Measurements from ENCODE around the gene ZNF236. TPM values are rescaled to one million over a fixed set of nuclear protein-coding genes. Genes with fewer than 3 reads are reported as not detected.

The ZNF236 gene
- total and polyA plus RNA-seq, 2 of the 13 experiments (the other 11 are each of a cell fraction or from before 2014, with no cell fraction given), result 3.0 to 7.2 TPM

GRCh38 chr18:76805221-76805620, 17.1 kb upstream of the ZNF236 start (continued):
- TF ChIP-seq SOX13 (IDR thresholded peaks at IDR 0.05) (no peak), SOX13 (CRISPR knock-in tag; conservative IDR thresholded peaks at IDR 0.05 in 1 of 2, IDR thresholded peaks at IDR 0.05 in 1 of 2) (0 out of 4 replicates have a peak, but pooled peaks of 1 of the 2 experiments have one; percentile 35), SIX4 (CRISPR knock-in tag; IDR thresholded peaks at IDR 0.05) (peak; percentile 87), ZNF747 (CRISPR knock-in tag; IDR thresholded peaks at IDR 0.05; ENCODE audit: borderline replicate concordance) (no peak), BHLHE40 (IDR thresholded peaks at IDR 0.05; ENCODE audit: low read length) (peak; percentile 87), TCF7 (IDR thresholded peaks at IDR 0.05; ENCODE audit: low read depth) (peak; percentile 35; the same call in 1 of the 2 replicates), SMC3 (IDR thresholded peaks at IDR 0.05; ENCODE audit: low read length) (0 out of 2 replicates have a peak, but pooled peaks have one; percentile 8)
- TF ChIP-seq, protein P1, sequence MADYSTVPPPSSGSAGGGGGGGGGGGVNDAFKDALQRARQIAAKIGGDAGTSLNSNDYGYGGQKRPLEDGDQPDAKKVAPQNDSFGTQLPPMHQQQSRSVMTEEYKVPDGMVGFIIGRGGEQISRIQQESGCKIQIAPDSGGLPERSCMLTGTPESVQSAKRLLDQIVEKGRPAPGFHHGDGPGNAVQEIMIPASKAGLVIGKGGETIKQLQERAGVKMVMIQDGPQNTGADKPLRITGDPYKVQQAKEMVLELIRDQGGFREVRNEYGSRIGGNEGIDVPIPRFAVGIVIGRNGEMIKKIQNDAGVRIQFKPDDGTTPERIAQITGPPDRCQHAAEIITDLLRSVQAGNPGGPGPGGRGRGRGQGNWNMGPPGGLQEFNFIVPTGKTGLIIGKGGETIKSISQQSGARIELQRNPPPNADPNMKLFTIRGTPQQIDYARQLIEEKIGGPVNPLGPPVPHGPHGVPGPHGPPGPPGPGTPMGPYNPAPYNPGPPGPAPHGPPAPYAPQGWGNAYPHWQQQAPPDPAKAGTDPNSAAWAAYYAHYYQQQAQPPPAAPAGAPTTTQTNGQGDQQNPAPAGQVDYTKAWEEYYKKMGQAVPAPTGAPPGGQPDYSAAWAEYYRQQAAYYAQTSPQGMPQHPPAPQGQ (CRISPR knock-in tag; IDR thresholded peaks at IDR 0.05; ENCODE audit: borderline replicate concordance), result no peak

DNA sequence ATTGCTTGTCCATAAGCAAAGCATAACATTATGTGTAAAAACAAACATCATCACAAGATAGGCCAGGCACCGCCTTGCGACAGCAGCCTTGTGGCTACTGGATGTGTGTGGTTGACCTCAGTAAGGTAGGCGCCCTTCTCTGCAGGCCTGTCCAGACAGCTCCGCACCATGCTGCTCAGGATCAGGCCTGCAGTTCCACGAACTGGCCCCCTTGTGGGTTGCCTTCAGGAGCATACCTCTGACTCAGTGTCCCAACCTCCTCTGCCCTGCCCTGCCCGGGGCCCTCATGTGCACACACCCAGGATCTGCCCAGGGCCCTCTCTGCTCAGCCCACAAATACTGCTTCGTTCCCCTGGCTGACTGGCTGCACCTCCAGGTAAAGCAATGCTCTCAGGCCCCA, 16.1 kb upstream of the ZNF236 start:
- ATAC-seq (peak; percentile 50), FAIRE-seq (no peak), DNase-seq (ENCODE audit: low spot score) (no peak)
- WGBS (ENCODE audit: low lambda C conversion rate), result no CpG with 5 or more reads among the region's 7 CpGs
- H3K4me1 ChIP-seq (ENCODE audit: insufficient read depth, low read length), result peaks cover 17% of the 10 kb centered on the region; the same call in 1 of the 2 replicates
- TF ChIP-seq ZNF687 (CRISPR knock-in tag; IDR thresholded peaks at IDR 0.05), result peak; percentile 22
- TF ChIP-seq GMEB1 (CRISPR knock-in tag; IDR thresholded peaks at IDR 0.05; ENCODE audit: borderline replicate concordance), result no peak
- no peak for TF ChIP-seq ZNF879 (CRISPR knock-in tag; IDR thresholded peaks at IDR 0.05)
- no peak overlapping the region for H3K27ac ChIP-seq (ENCODE audit: extremely low read length, insufficient read depth, low read length)
- no peak overlapping the region for H3K4me3 ChIP-seq (replicated peaks in 1 of 3; ENCODE audit: insufficient read depth in 1 of 3, low read depth in 2 of 3, low read length in 3 of 3)
- in situ Hi-C loops (cut with HindIII; ENCODE audit: extremely low pct_ligation_motif_present, low pct_unique_long_range_greater_than_20kb) (loop anchor here (10.0 kb wide), 1 partner anchor 178 kb away; no protein-coding TSS in a partner anchor), intact Hi-C loops (cut with micrococcal nuclease; ENCODE audit: unreplicated experiment) (no loop called here)
- H3K27me3 ChIP-seq (ENCODE audit: control insufficient read depth in 1 of 2, insufficient read depth in 2 of 2, low read length in 2 of 2), result peaks cover 0 to 6% of the 10 kb centered on the region in 2 experiments; a peak in 1 of 5 replicates
- no peak overlapping the region for H2AFZ ChIP-seq (ENCODE audit: low read length)
- BruUV-seq (replicated peaks), result no TSS peak
- CTCF ChIA-PET (ENCODE audit: low intra/inter-chr PET ratio, low total read pairs), result no interaction called here
- no peaks in the 10 kb centered on the region for H3K79me2 ChIP-seq (ENCODE audit: insufficient read depth, low read length)
- no peak overlapping the region for H3K9ac ChIP-seq (ENCODE audit: insufficient read depth, low read depth, low read length)
- POLR2A ChIA-PET, result no interaction called here
- no peaks in the 10 kb centered on the region for H3K9me3 ChIP-seq (ENCODE audit: low read length)
- 0 out of 2 replicates have a peak overlapping the region, but pooled peaks have one; percentile 21 for H3K4me2 ChIP-seq (ENCODE audit: low read depth, low read length)
- H3K36me3 ChIP-seq (replicated peaks in 1 of 2; ENCODE audit: control insufficient read depth in 1 of 2, insufficient read depth in 2 of 2, low read length in 2 of 2), result no peaks in the 10 kb centered on the region
- no peaks in the 10 kb centered on the region for H4K20me1 ChIP-seq (ENCODE audit: insufficient read depth, low read length)
